ENCODE data around the gene M6PR.

M6PR gene

GRCh38 chr12:8949342-8950220 lies at the start of gene M6PR:
Gene M6PR, minus strand, starts transcription at chr12:8949645. Its CDS starts 3,241 bp downstream, at chr12:8946404.
- peak; percentile 95 to 98 for DNase-seq

DNA sequence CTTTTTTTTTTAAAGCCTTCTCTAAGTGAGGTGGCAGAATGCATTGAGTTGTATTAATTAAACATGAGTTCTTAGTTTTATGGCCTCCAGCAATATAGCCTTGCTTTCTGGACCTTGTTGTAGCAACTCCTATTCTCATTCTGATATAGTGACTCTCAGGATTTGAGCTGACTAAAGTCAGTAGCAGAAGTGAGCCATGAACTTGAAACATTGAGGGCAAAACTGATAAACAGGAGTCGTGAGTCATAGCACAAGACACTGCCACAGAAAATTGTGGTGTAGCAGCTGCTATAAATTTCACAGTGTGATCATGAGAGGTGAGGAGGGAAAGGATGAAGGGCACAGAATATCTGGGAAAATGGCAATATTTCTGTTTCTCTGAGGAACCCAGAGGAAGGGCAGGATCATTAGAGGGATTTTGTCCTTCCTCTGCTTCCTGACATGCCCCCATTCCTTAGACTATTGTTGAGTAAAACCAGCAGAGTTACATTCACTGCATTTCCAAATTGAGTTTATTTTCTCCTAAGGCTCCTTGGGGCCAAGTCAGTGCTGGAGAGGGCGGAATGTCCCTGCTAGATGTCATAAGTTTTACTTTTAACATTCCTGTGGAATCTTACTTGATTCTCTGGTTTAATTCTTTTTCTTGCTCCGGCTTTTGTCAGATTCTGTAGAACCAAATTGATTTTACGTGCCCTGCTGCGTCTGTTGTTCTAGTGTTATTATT lies 47.4 kb upstream of the M6PR start:
- DNase-seq: no peak

- no peak for DNase-seq
Observed at GRCh38 chr12:8995021-8995775, 45.8 kb upstream of the M6PR start.

GRCh38 chr12:8993827-8994226 lies 44.4 kb upstream of the M6PR start:
- no peak for DNase-seq

DNA sequence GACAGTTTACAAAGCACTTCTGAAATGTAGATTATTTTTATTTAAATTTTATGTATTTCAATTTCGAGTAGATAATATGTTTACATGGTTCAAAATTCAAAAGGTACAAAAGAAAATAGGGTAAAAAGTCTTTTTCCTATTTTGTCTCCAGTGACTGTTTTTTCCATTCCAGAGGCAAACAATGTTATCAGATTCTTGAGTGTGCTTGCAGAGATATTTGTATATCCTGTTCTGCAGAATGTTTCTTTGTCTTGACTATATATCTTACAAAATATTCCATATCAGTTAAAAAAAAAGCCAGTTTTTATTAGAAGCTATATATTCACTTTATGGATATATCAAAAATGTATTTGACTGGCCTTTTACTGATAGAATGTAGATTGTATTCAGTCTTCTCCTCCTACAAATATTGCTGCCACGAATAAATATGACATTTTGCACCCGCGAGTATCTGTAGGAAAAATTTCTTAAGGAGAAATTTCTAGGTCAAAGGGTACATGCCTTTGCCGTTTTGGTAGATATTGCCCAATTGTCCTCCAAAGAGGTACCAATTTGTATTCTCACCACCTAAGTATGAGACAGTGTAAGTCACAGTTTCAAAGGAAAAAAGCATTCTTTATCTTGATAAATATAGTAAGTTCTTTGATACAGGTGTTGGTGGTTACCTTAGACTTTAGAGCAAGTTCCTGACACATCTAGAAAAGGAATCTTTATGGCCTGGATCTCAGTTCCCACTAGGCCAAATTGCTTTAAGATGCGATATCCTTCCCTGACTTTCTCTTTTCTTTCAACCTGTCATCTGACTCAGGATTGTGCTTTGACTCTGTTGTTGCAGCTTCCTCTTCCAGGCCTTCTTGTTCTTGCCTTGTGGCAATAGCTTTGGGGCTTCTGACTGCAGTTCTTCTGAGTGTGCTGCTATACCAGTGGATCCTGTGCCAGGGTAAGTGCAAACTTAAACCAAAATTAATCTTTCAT lies 42.2 kb upstream of the M6PR start:
- DNase-seq: no peak

GRCh38 chr12:8989413-8989812 lies 40.0 kb upstream of the M6PR start, which contains the start of gene KLRG1:
Gene KLRG1, plus strand, starts transcription at chr12:8989546. Its CDS starts 90 bp downstream, at chr12:8989636.
- DNase-seq: no peak

DNA sequence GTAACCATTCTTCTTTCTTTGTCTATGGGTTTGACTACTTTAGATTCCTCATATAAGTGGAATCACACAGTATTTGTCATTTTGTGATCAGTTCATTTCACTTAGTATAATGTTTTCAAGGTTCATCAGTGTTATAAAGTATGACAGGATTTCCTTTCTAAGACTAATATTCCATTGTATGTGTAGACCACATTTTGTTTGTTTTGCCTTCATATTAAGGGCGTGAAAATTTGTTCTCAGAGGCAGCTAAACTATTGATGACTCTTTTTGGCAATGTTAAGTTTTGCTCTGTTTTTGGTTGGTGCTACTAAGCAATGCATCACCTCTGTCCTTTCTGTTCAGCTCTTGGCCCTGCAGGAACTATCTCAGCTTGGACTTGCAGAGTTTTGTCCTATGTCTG lies 38.2 kb upstream of the M6PR start:
- no peak for DNase-seq

- DNase-seq: no peak
Observed at GRCh38 chr12:8987163-8987562, 37.7 kb upstream of the M6PR start.

DNA sequence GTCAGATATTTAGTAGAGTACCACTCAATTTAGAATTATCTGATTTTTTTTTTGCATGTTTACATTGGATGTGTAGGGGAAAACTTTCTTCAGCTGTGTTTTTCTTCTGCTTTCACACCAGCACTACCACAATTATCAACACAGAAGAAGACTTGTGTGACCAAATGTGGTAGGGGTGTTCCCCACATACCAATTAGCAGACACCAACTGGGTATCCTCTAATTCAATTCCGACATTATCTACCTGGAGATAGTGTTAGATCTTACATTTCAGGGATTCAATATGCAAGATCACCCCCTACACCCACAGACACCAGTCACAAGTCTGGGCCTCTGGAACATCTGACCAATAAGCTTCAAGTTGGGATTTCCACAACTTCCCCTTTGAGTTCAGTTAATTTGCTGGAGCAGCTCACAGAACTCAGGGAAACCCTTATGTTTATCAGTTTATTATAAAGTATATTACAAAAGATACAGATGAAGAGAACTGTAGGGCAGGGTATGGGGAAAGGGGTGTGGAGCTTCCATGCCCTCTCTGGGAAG lies 35.8 kb upstream of the M6PR start:
- no peak for DNase-seq

DNA sequence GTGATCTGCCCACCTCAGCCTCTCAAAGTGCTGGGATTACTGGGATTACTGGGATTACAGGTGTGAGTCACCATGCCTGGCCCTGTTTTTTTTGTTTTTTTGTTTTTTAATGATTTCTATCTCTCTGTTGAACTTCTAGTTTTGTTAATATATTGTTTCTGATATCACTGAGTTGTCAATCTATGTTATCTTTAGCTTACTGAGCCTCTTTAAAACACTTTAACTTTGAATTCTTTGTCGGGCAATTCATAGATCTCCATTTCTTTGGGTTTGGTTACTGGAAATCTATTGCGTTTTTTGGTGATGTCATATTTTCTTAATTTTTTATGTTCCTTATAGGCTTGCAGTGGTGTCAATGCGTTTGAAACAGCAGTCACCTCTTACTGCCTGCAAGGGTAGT lies 30.7 kb upstream of the M6PR start:
- no peak for DNase-seq

GRCh38 chr12:8970432-8970831 lies 21.0 kb upstream of the M6PR start:
- no peak for DNase-seq

GRCh38 chr12:8969861-8970411 lies 20.5 kb upstream of the M6PR start:
- no peak for DNase-seq

- no peak for DNase-seq
Observed at GRCh38 chr12:8968761-8969160, 19.3 kb upstream of the M6PR start.

DNA sequence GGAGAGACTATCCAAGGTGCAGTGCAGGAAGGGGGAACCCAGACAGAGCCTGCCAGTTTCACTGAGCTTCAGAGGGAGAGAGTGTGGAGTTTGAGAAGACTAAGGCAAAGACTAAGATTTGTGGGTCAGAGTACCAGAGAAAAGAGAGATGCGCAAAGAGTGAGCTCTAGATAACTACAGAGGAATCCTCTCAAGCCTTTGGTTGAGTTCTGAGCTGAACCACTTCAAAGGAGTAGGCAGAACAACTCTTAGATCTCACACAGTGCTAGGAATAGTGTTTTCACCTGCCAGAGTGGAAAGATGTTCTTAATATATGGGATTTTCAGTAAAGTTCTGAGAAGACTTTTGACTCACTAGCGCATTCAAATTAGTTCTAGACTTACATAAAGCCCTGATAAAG lies 10.7 kb upstream of the M6PR start:
- no peak for DNase-seq

- no peak for DNase-seq
Observed at GRCh38 chr12:8958066-8958465, 8.6 kb upstream of the M6PR start.

DNA sequence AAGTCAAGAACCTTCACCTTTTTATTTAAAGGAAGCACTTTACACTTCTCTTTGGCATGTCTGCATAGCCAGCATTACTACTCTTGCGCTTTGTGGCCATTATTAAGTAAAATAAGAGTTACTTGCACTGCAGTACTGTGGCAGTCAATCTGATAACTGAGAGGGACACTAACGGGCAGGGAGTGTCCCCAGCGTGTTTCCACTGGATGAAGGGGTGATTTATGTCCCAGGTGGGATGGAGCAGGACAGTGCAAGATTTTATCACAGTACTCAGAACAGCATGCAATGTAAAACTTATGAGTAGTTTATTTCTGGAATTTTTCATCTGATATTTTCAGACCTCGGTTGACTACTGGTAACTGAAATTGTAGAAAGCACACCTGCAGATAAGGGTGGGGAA lies 8.1 kb upstream of the M6PR start:
- no peak for DNase-seq

- DNase-seq: no peak
Observed at GRCh38 chr12:8956772-8957171, 7.3 kb upstream of the M6PR start.

- DNase-seq: no peak
Observed at GRCh38 chr12:8956073-8956472, 6.6 kb upstream of the M6PR start.

DNA sequence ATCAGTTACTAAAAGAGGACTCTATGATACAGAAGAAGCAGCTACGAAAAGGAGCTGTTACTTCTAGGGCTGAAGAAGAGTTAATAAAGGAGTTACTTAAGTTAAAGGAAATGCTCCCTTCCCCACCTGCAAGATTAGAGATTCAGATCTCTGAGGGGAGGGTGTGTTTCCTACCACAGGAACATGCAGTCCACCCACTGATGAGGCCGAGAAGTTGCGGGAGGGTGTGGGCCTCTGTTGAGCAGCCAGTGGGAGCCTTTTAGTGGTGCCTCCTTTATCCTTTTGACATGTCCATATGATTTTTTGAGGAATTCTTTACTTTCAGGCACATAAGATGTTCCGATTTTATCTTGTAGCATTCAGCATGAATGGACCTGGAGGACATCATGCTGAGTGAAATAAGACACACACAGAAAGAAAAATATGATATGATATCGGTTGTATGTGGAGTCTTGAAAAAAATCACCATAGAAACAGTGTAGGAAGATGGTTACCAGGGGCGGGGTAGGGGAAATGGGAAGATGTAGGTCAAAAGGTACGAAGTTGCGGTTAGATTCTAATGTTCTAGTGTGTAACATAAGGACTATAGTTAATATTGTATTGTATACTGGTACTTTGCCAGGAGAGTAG lies 4.4 kb upstream of the M6PR start:
- no peak for DNase-seq

- no peak for DNase-seq
Observed at GRCh38 chr12:8951744-8952143, 2.3 kb upstream of the M6PR start.
